Endometrium (tissue), 2 donors: ENCODE results near the gene TMEM88.

Experiments used
- FAIRE-seq: peaks from 2 replicates; lab custom pipeline; 2012; peaks lifted over from hg19 to GRCh38; lab: Jason Lieb, UNC
- donor health status: control.
- donor health status: control.

TMEM88 gene

GRCh38 chr17:7833011-7833794, 21.7 kb upstream of the TMEM88 start:
- FAIRE-seq: no peak

- FAIRE-seq: peak; percentile 74
Measured at GRCh38 chr17:7833795-7834541, 20.9 kb upstream of the TMEM88 start, which contains the start of gene KDM6B. Gene KDM6B, plus strand, starts transcription at chr17:7834217. Its CDS starts 11,338 bp downstream, at chr17:7845555.

- FAIRE-seq: no peak
Measured at GRCh38 chr17:7834542-7834956, 20.3 kb upstream of the TMEM88 start.

- FAIRE-seq: peak; percentile 87
Measured at GRCh38 chr17:7834957-7835813, 19.7 kb upstream of the TMEM88 start.

- no peak for FAIRE-seq
Measured at GRCh38 chr17:7835814-7836595, 18.9 kb upstream of the TMEM88 start.

GRCh38 chr17:7836596-7837407, 18.1 kb upstream of the TMEM88 start:
- peak; percentile 84 for FAIRE-seq

- no peak for FAIRE-seq
Measured at GRCh38 chr17:7837408-7838088, 17.3 kb upstream of the TMEM88 start.

GRCh38 chr17:7838090-7839075, 16.5 kb upstream of the TMEM88 start:
- no peak for FAIRE-seq

- FAIRE-seq: no peak
Measured at GRCh38 chr17:7839190-7839875, 15.5 kb upstream of the TMEM88 start.

- FAIRE-seq: no peak
Measured at GRCh38 chr17:7839876-7840261, 15.0 kb upstream of the TMEM88 start.

- no peak for FAIRE-seq
Measured at GRCh38 chr17:7840441-7840840, 14.4 kb upstream of the TMEM88 start.

- FAIRE-seq: no peak
Measured at GRCh38 chr17:7840875-7841274, 14.0 kb upstream of the TMEM88 start.

- no peak for FAIRE-seq
Measured at GRCh38 chr17:7841396-7841914, 13.4 kb upstream of the TMEM88 start.

GRCh38 chr17:7841915-7842379, 12.9 kb upstream of the TMEM88 start:
- FAIRE-seq: no peak

GRCh38 chr17:7842380-7843256, 12.2 kb upstream of the TMEM88 start:
- no peak for FAIRE-seq

- FAIRE-seq: no peak
Measured at GRCh38 chr17:7843257-7843535, 11.7 kb upstream of the TMEM88 start.
